ENCODE results near the gene ZNF236.

GRCh38 chr18:76914796-76915195, 92.4 kb downstream of the ZNF236 start:
- no peak for TF ChIP-seq CTCF (IDR thresholded peaks at IDR 0.05)
- TF ChIP-seq ZFX (IDR thresholded peaks at IDR 0.05; ENCODE audit: borderline replicate concordance) = no peak

Data from 22Rv1 (cell line).